Jurkat, Clone E6-1 (cell line): Measurements from ENCODE around the gene SH3D21. TPM values are rescaled to one million over a fixed set of nuclear protein-coding genes. Genes with fewer than 3 reads are reported as not detected.

ENCODE experiments used
- DNase-seq: peaks from one replicate; pipeline ENCODE4 v3.0.0-alpha.2; 2011; ENCODE audit warnings: low read depth, low spot score
- H3K4me3 ChIP-seq: 2 replicates; pipeline ENCODE4 v1.5.1; 2011; ENCODE audit warnings: mild to moderate bottlenecking, low read length, control low read depth, moderate library complexity
- polyA plus RNA-seq: library from polyadenylated mRNA; unstranded; fragments of >200 nt; gene quantifications from one replicate; pipeline ENCODE4 v1.2.1, GENCODE V29; 2012; ENCODE audit warnings: missing spikeins; ENCODE audit not compliant: insufficient read length, insufficient read depth

SH3D21 gene
- polyA plus RNA-seq, result 6.6 TPM

DNA sequence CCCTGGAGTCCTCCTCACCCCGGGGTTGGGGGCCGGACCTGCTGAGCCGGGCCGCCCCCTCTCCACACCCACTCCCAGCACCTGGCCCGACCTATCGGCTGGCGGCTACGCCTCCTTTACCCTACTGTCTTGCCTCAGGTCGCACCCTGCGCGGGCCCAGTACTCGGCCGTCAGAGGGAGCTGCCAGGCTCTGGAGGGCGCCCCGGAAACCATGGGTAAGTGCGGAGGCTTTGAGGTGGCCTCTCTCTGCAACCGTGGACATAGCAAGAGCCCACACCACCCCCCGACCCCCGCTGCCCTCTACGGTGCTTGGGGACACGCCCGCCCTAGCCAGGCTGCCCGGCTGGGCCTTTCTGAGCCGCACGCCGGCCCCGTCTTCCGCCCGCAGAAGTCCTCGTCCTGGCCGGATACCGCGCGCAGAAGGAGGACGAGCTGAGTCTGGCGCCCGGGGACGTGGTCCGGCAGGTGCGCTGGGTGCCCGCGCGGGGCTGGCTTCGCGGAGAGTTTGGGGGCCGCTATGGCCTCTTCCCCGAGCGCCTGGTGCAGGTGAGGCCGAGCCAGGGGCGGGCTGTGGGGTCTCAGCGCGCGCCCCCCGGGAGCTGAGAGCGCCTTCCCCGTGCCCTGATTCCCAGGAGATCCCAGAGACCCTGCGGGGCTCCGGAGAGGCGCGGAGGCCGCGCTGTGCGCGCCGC lies at the start of gene SH3D21:
SH3D21 (plus strand) TSS at position 159 of the 692 bp plus-strand sequence; CDS start at position 212, 53 bp downstream.
- peak within 1 kb of the TSS; percentile 82 for H3K4me3 ChIP-seq
- peak; percentile 18 for DNase-seq

DNA sequence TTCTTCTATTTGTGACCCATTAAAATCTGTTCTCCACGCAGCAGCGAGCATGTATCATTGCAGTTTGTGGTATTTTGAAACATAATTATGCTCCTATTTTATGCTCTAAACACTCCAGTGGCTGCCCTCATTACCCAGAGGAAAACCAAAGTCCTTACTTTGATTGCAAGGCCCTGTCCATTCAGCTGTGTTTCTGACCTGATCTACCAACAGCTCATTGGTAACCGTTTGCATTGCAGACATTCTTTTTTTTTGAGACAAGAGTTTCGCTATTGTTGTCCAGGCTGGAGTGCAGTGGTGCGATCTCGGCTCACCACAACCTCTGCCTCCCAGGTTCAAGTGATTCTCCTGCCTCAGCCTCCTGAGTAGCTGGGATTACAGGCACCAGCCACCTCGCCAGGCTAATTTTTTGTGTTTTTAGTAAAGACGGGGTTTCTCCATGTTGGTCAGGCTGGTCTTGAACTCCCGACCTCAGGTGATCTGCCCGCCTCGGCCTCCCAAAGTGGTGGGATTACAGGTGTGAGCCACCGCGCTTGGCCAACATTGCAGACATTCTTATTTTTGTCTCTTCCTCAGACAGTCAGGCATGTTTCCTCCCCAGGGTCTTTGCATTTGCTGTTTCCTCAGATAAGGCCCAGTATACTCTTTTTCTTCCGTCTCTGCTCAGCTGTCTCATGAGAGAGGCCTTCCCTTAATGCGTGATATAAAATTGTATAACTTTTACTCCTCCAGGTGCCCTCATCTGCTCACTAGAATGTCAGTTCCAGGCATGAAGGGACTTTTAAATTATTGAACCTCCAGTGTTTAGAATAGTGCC lies 49.4 kb upstream of the SH3D21 start:
- no peak for DNase-seq
- no peak overlapping the region for H3K4me3 ChIP-seq

GRCh38 chr1:36257375-36257767 lies 48.8 kb upstream of the SH3D21 start:
- DNase-seq, result no peak
- no peak overlapping the region for H3K4me3 ChIP-seq

DNA sequence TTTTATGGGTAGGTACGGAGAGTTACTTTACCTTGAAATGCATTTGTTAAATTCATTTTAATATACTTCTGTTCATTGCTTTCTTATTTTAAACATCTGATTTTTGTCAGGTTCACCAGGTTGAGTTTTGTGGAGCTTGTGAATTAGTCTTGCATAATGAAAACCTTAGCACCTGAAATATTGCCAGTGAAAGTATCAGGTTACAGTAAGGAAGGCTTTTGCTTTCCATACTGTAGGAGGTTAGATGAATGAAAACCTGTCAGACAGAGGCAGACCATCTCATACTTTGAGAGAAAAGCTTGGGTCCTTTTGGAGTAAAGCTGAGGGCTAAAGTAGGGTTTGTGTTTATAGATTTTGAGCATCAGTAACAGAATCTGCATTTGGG lies 47.2 kb upstream of the SH3D21 start:
- no peak overlapping the region for H3K4me3 ChIP-seq

DNA sequence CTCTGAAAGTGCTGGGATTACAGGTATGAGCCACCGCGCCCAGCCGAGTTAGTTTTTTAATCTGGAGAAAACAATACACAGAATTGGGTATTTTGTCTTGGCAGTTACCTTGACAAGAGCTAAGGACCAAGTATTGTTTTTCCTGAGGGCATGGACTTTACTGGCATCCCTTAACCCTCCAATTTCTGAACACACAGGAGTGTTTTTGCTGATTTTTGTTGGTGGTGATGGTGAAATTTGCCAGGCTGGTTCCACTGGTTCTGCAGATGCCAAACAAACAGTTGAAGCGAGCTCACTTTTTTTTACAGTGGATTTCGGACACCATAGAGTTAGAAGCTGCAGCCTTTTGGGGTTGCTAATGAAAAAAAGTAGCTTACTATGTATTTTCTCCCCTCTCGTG lies 37.2 kb upstream of the SH3D21 start:
- DNase-seq, result no peak
- no peak overlapping the region for H3K4me3 ChIP-seq

More for the DNA sequence above, 47.2 kb upstream of the SH3D21 start:
- DNase-seq, result no peak

GRCh38 chr1:36269408-36269838 lies 36.7 kb upstream of the SH3D21 start:
- DNase-seq, result no peak
- H3K4me3 ChIP-seq, result no peak overlapping the region

DNA sequence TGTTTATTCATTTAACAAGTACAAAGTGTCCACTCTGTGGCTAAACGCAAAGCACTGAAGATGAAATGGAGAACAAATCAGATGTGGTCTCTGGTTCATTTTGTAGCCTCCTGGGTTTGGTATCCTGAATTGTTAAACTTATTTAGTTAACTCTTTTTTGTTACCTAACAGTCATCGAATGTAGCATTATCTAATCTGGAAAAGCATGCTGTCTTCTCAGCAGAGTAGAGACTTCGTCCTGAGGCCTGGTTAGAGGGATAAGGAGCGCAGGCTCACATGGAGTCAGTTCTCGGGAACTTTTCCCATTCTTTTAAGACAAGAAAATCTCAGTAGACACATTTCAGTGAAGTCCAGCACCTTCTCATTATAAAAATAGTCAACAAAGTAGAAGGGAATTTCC lies 33.1 kb upstream of the SH3D21 start:
- no peak for DNase-seq

GRCh38 chr1:36274201-36274600 lies 32.0 kb upstream of the SH3D21 start:
- H3K4me3 ChIP-seq, result no peak overlapping the region
- DNase-seq, result no peak

More for the DNA sequence above, 33.1 kb upstream of the SH3D21 start:
- no peak overlapping the region for H3K4me3 ChIP-seq

- H3K4me3 ChIP-seq, result no peak overlapping the region
- no peak for DNase-seq
These were observed 29.5 kb upstream of the SH3D21 start for GRCh38 chr1:36276688-36277087.

GRCh38 chr1:36279110-36279788 lies 26.9 kb upstream of the SH3D21 start:
- H3K4me3 ChIP-seq, result no peak overlapping the region
- no peak for DNase-seq

DNA sequence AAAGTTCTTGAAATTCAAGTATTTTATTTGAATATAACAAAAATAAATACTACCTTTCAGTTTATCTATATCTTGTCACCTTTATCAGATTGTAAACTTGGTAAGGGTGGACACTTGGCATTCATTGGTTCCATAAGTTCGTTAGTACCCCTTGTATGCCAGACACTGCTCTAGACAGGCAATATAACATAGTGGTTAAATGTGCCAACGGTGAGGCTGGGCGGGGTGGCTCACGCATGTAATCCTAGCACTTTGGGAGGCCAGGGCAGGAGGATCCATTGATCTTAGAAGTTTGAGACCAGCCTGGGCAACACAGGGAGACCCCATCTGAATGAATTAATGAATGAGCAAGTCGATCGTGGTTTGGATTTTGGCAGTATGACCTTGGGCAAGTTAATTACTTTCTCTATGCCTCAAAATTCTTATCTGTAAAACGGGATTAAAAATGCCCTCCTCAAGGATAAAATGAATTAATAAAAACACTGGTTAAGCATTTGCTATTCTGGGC lies 26.3 kb upstream of the SH3D21 start:
- no peak overlapping the region for H3K4me3 ChIP-seq
- no peak for DNase-seq

- DNase-seq, result no peak
- H3K4me3 ChIP-seq, result no peak overlapping the region
These were observed 22.1 kb upstream of the SH3D21 start for GRCh38 chr1:36284061-36284460.

- DNase-seq, result no peak
- H3K4me3 ChIP-seq, result no peak overlapping the region
These were observed 21.7 kb upstream of the SH3D21 start for GRCh38 chr1:36284517-36284916.

DNA sequence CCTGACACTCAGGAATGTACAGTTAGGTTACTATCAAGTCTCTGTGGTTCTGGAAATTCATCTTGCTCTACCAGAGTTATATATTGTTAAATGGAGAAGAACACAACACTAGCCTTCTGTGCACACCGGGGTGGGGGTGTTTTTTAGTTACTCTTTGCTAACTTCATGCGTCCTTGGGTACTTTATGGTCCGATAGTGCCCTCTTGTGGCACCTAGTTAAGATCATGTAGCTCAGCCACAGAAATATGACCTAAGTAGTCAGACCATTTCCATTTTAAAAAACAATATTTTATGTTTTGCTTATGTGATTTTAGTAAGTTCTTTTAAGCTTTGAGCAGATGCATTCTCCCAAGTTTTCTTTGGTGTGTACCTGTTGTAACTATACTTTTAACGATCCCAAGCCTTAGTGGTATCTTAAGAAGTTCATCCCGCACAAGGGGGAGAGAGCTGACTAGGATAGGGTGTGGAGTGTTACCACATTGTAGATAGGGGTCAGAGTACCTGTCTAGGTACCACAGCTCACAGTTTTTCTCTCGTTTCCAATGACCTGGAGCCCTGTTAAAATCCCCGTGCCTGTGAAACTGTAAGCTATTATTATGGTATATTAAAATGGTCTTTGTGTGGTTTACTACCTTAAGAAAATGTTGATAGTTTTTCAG lies 20.6 kb upstream of the SH3D21 start:
- DNase-seq, result peak; percentile 83
- no peak overlapping the region for H3K4me3 ChIP-seq

DNA sequence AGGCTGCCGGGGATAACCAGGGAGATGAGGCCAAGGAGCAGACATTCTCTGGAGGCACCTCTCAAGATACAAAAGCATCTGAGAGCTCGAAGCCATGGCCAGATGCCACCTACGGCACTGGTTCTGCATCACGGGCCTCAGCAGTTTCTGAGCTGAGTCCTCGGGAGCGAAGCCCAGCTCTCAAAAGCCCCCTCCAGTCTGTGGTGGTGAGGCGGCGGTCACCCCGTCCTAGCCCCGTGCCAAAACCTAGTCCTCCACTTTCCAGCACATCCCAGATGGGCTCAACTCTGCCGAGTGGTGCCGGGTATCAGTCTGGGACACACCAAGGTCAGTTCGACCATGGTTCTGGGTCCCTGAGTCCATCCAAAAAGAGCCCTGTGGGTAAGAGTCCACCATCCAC lies 19.4 kb upstream of the SH3D21 start:
- H3K4me3 ChIP-seq, result no peak overlapping the region
- no peak for DNase-seq

DNA sequence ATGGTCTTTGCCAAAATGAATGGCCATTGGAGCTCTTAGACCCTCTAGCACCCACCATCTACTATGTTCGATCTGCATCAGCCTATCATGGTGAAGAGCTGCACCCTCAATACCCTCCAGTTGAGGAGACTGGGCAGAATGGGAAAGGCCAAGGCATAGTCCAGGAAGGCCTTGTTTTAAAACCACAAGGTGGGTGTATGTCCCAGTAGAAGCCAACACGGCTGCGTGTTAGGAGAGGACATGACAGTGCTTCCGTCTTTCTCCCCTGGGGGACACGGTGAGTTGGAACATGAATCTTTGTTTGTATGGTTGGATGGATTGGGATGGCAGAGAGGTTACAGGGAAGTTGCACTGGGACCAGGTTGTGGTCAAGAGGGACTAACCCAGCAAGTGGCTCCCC lies 18.6 kb upstream of the SH3D21 start:
- no peak for DNase-seq
- no peak overlapping the region for H3K4me3 ChIP-seq

- H3K4me3 ChIP-seq, result no peak overlapping the region
- DNase-seq, result no peak
These were observed 10.8 kb upstream of the SH3D21 start for GRCh38 chr1:36295390-36295789.

DNA sequence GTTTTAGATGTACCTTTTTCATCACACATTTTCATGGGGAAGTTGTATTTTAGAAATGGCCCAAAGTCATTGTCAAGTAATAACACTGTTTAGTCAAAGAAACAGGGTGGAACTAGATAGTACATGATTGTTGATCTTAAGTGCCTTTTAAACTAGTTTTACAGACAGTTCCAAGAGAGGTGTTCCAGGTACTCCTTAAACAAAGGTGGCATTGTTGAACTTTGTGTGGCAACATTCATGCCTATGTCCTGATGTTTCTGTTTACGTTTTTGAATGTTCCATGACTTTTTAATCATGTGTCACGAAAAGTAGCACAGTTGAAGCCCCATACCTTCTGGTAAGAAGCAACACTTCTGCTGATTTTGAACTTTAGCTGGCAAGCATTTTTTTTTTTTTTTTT lies 9.1 kb upstream of the SH3D21 start:
- no peak for DNase-seq
- no peak overlapping the region for H3K4me3 ChIP-seq

GRCh38 chr1:36298640-36299039 lies 7.5 kb upstream of the SH3D21 start:
- no peak for DNase-seq
- no peak overlapping the region for H3K4me3 ChIP-seq
